Measurements from ENCODE around the gene PRDM16.

The PRDM16 gene

GRCh38 chr1:3120140-3120539, 51.1 kb downstream of the PRDM16 start:
- Histone ChIP-seq H3K4me1 (ENCODE audit: insufficient read depth, low read length, poor library complexity, severe bottlenecking) (no peaks in the 10 kb centered on the region), H3F3A (ENCODE audit: low read depth) (no peaks in the 10 kb centered on the region), H3K9me3 (ENCODE audit: insufficient read depth, low read depth, low read length) (no peaks in the 10 kb centered on the region), H3K9ac (ENCODE audit: low read depth, low read length, poor library complexity, severe bottlenecking) (no peak overlapping the region), H3K9me2 (replicated peaks; ENCODE audit: low read depth, low read length) (no peaks in the 10 kb centered on the region), H2AFZ (ENCODE audit: low read length) (no peak overlapping the region), H3K79me2 (ENCODE audit: insufficient read depth, low read length) (peaks cover 30% of the 10 kb centered on the region; the same call in 1 of the 2 replicates), H4K20me1 (ENCODE audit: insufficient read depth, low read length, poor library complexity, severe bottlenecking) (peaks cover 7% of the 10 kb centered on the region), H3K36me3 (ENCODE audit: insufficient read depth, low read length) (no peaks in the 10 kb centered on the region), H3K4me3 (ENCODE audit: low read length, poor library complexity, severe bottlenecking) (no peak overlapping the region), H3K27me3 (ENCODE audit: insufficient read depth, low read length, poor library complexity, severe bottlenecking) (no peaks in the 10 kb centered on the region), H3K4me2 (ENCODE audit: low read depth, low read length, poor library complexity, severe bottlenecking) (no peak overlapping the region)
- TF ChIP-seq CTCF (conservative IDR thresholded peaks at IDR 0.05; ENCODE audit: low read length) (no peak), EZH2phosphoT487 (IDR thresholded peaks at IDR 0.05; ENCODE audit: borderline replicate concordance) (no peak)

- Histone ChIP-seq H3K9ac (ENCODE audit: low read depth, low read length, poor library complexity, severe bottlenecking) (no peak overlapping the region), H3K36me3 (ENCODE audit: insufficient read depth, low read length) (no peaks in the 10 kb centered on the region), H3K9me2 (replicated peaks; ENCODE audit: low read depth, low read length) (no peaks in the 10 kb centered on the region), H4K20me1 (ENCODE audit: insufficient read depth, low read length, poor library complexity, severe bottlenecking) (peaks cover 7% of the 10 kb centered on the region), H3F3A (ENCODE audit: low read depth) (no peaks in the 10 kb centered on the region), H3K4me2 (ENCODE audit: low read depth, low read length, poor library complexity, severe bottlenecking) (no peak overlapping the region), H3K79me2 (ENCODE audit: insufficient read depth, low read length) (peaks cover 36% of the 10 kb centered on the region; the same call in 1 of the 2 replicates), H3K27me3 (ENCODE audit: insufficient read depth, low read length, poor library complexity, severe bottlenecking) (no peaks in the 10 kb centered on the region), H2AFZ (ENCODE audit: low read length) (no peak overlapping the region), H3K9me3 (ENCODE audit: insufficient read depth, low read depth, low read length) (no peaks in the 10 kb centered on the region), H3K4me3 (ENCODE audit: low read length, poor library complexity, severe bottlenecking) (no peak overlapping the region), H3K4me1 (ENCODE audit: insufficient read depth, low read length, poor library complexity, severe bottlenecking) (no peaks in the 10 kb centered on the region)
- TF ChIP-seq EZH2phosphoT487 (IDR thresholded peaks at IDR 0.05; ENCODE audit: borderline replicate concordance) (no peak), CTCF (conservative IDR thresholded peaks at IDR 0.05; ENCODE audit: low read length) (no peak)
Observed at GRCh38 chr1:3120994-3121393, 52.0 kb downstream of the PRDM16 start.

- Histone ChIP-seq H3K4me2 (ENCODE audit: low read depth, low read length, poor library complexity, severe bottlenecking) (no peak overlapping the region), H3K9me2 (replicated peaks; ENCODE audit: low read depth, low read length) (no peaks in the 10 kb centered on the region)
Observed at GRCh38 chr1:3121401-3122210, 52.6 kb downstream of the PRDM16 start.

More at GRCh38 chr1:3121401-3122210, 52.6 kb downstream of the PRDM16 start:
- no peaks in the 10 kb centered on the region for H3K36me3 ChIP-seq (ENCODE audit: insufficient read depth, low read length)
- no peaks in the 10 kb centered on the region for H3K27me3 ChIP-seq (ENCODE audit: insufficient read depth, low read length, poor library complexity, severe bottlenecking)
- no peaks in the 10 kb centered on the region for H3K9me3 ChIP-seq (ENCODE audit: insufficient read depth, low read depth, low read length)
- TF ChIP-seq EZH2phosphoT487 (IDR thresholded peaks at IDR 0.05; ENCODE audit: borderline replicate concordance) (no peak), CTCF (conservative IDR thresholded peaks at IDR 0.05; ENCODE audit: low read length) (no peak)
- H4K20me1 ChIP-seq (ENCODE audit: insufficient read depth, low read length, poor library complexity, severe bottlenecking) = peaks cover 7% of the 10 kb centered on the region
- no peaks in the 10 kb centered on the region for H3F3A ChIP-seq (ENCODE audit: low read depth)
- no peak overlapping the region for H2AFZ ChIP-seq (ENCODE audit: low read length)
- no peak overlapping the region for H3K4me3 ChIP-seq (ENCODE audit: low read length, poor library complexity, severe bottlenecking)
- no peak overlapping the region for H3K9ac ChIP-seq (ENCODE audit: low read depth, low read length, poor library complexity, severe bottlenecking)
- peaks cover 39% of the 10 kb centered on the region; the same call in 1 of the 2 replicates for H3K79me2 ChIP-seq (ENCODE audit: insufficient read depth, low read length)
- no peaks in the 10 kb centered on the region for H3K4me1 ChIP-seq (ENCODE audit: insufficient read depth, low read length, poor library complexity, severe bottlenecking)
